DOHH2 (cell line): ENCODE results near the gene MICAL3.
A peak's percentile ranks its signal among the peaks of the same experiment; 100 is the strongest.

Experiments used
- H3F3A ChIP-seq: fragments of 200-600 bp; sonication (generic), shearing (Covaris generic); 2 replicates; pipeline ENCODE4 v1.6.0; 2016; ENCODE audit warnings: antibody characterized with exemption, mild to moderate bottlenecking; ENCODE audit not compliant: control insufficient read depth, insufficient read depth
- H3K27ac ChIP-seq: fragments of 200-600 bp; sonication (generic); 2 replicates; pipeline ENCODE4 v1.5.1; 2014; ENCODE audit warnings: low read depth, mild to moderate bottlenecking, low read length, moderate library complexity
- H3K27me3 ChIP-seq: fragments of 200-600 bp; sonication (generic); 2 replicates; pipeline ENCODE4 v1.6.1; 2014; ENCODE audit warnings: mild to moderate bottlenecking, low read length, mixed read lengths; ENCODE audit not compliant: control insufficient read depth
- H3K36me3 ChIP-seq: fragments of 200-600 bp; sonication (generic); 2 replicates; pipeline ENCODE4 v1.6.1; 2014; ENCODE audit warnings: mild to moderate bottlenecking, low read length, moderate library complexity, mixed read lengths; ENCODE audit not compliant: control insufficient read depth
- H3K4me1 ChIP-seq: fragments of 200-600 bp; sonication (generic); 2 replicates; pipeline ENCODE4 v1.6.1; 2014; ENCODE audit warnings: mild to moderate bottlenecking, low read length, mixed read lengths; ENCODE audit not compliant: control insufficient read depth
- H3K4me2 ChIP-seq: fragments of 200-600 bp; sonication (generic); 2 replicates; pipeline ENCODE4 v1.6.0; 2014; ENCODE audit warnings: mild to moderate bottlenecking, low read length, moderate library complexity
- H3K4me3 ChIP-seq: fragments of 200-600 bp; sonication (generic); 2 replicates; pipeline ENCODE4 v1.5.1; 2014; ENCODE audit warnings: mild to moderate bottlenecking, low read length, mixed read lengths
- H3K79me2 ChIP-seq: fragments of 200-600 bp; sonication (generic); 2 replicates; pipeline ENCODE4 v1.6.1; 2014; ENCODE audit warnings: mild to moderate bottlenecking, low read length, mixed read lengths; ENCODE audit not compliant: control insufficient read depth
- H3K9me2 ChIP-seq: fragments of 200-600 bp; sonication (generic); replicated peaks from 2 replicates; pipeline ENCODE4 v1.6.1; 2014; ENCODE audit warnings: mild to moderate bottlenecking, low read length, mixed read lengths; ENCODE audit not compliant: control insufficient read depth
- H3K9me3 ChIP-seq: fragments of 200-600 bp; sonication (generic); 2 replicates; pipeline ENCODE4 v1.6.1; 2014; ENCODE audit warnings: antibody characterized with exemption, low read length, mixed read lengths; ENCODE audit not compliant: control insufficient read depth, insufficient read depth
- H4K20me1 ChIP-seq: fragments of 200-600 bp; sonication (generic); 2 replicates; pipeline ENCODE4 v1.6.0; 2014; ENCODE audit warnings: low read depth, mild to moderate bottlenecking, antibody characterized with exemption, low read length, moderate library complexity; ENCODE audit not compliant: control insufficient read depth, insufficient read depth
- CTCF ChIP-seq: fragments of 200-600 bp; sonication (generic); IDR thresholded peaks from one replicate; pipeline ENCODE4 v1.5.1; 2014; ENCODE audit warnings: antibody characterized with exemption, mild to moderate bottlenecking, low read depth, low read length; ENCODE audit not compliant: poor library complexity, severe bottlenecking
- EZH2phosphoT487 ChIP-seq: fragments of 200-600 bp; sonication (generic); IDR thresholded peaks from 2 replicates; pipeline ENCODE4 v1.6.1; 2017; ENCODE audit warnings: borderline replicate concordance, mild to moderate bottlenecking, antibody characterized with exemption, low read length, moderate library complexity, mixed read lengths

The MICAL3 gene

GRCh38 chr22:17779286-17780115, 244.9 kb downstream of the MICAL3 start:
- Histone ChIP-seq H3K79me2 (peaks cover 19% of the 10 kb centered on the region), H3K9me3 (no peaks in the 10 kb centered on the region)

GRCh38 chr22:17778412-17778976, 245.9 kb downstream of the MICAL3 start:
- Histone ChIP-seq H3K4me2 (peak overlapping the region; percentile 95), H3F3A (peaks cover 11% of the 10 kb centered on the region), H3K9me2 (no peaks in the 10 kb centered on the region), H3K4me1 (peaks cover 63% of the 10 kb centered on the region), H3K27me3 (no peaks in the 10 kb centered on the region), H3K27ac (no peak overlapping the region), H3K79me2 (peaks cover 22% of the 10 kb centered on the region), H3K36me3 (no peaks in the 10 kb centered on the region), H3K9me3 (no peaks in the 10 kb centered on the region), H4K20me1 (no peaks in the 10 kb centered on the region), H3K4me3 (peak overlapping the region; percentile 85)
- TF ChIP-seq EZH2phosphoT487 (no peak), CTCF (no peak)

More at GRCh38 chr22:17779286-17780115, 244.9 kb downstream of the MICAL3 start:
- Histone ChIP-seq H3F3A (peaks cover 10% of the 10 kb centered on the region), H3K36me3 (no peaks in the 10 kb centered on the region), H3K9me2 (no peaks in the 10 kb centered on the region), H3K27me3 (no peaks in the 10 kb centered on the region), H3K27ac (no peak overlapping the region), H3K4me3 (no peak overlapping the region), H3K4me2 (peak overlapping the region; percentile 95), H3K4me1 (peaks cover 62% of the 10 kb centered on the region), H4K20me1 (no peaks in the 10 kb centered on the region)
- TF ChIP-seq EZH2phosphoT487 (no peak), CTCF (no peak)

- TF ChIP-seq EZH2phosphoT487: no peak
- no peak for TF ChIP-seq CTCF
- Histone ChIP-seq H3K27ac (peak overlapping the region; percentile 76), H3K4me3 (peak overlapping the region; percentile 85), H3K27me3 (no peaks in the 10 kb centered on the region), H3K36me3 (no peaks in the 10 kb centered on the region), H3F3A (peaks cover 11% of the 10 kb centered on the region), H3K79me2 (peaks cover 30% of the 10 kb centered on the region), H4K20me1 (peaks cover 3% of the 10 kb centered on the region; the same call in 1 of the 2 replicates), H3K4me1 (peaks cover 70% of the 10 kb centered on the region), H3K4me2 (peak overlapping the region; percentile 95), H3K9me2 (no peaks in the 10 kb centered on the region), H3K9me3 (no peaks in the 10 kb centered on the region)
Observed at GRCh38 chr22:17777717-17778044, 246.7 kb downstream of the MICAL3 start.
